OCI-LY7 (cell line): Measurements from ENCODE around the gene PLEK2. TPM values are rescaled to one million over a fixed set of nuclear protein-coding genes. Genes with fewer than 3 reads are reported as not detected.
A peak's percentile ranks its signal among the peaks of the same experiment; 100 is the strongest.
"Not testable (repeated sequence)": the region's sequence is repeated elsewhere in the genome, so short reads cannot be mapped to it uniquely, and the experiment has no call there.

Source experiments
- BruUV-seq: library from RNA; stranded (reverse); fragments of 400-500 nt; replicated peaks from 2 replicates; lab custom pipeline; 2021; lab: Mats Ljungman, UMichigan
- CTCF ChIA-PET: fragments of 300-600 bp; sonication (Branson Sonifier 250); formaldehyde crosslinking; loops from one replicate; lab custom pipeline; 2022; ENCODE audit warnings: antibody characterized with exemption; ENCODE audit not compliant: unreplicated experiment; lab: Charles Lee
- POLR2A ChIA-PET: fragments of 300-600 bp; sonication (Branson Sonifier 250); formaldehyde crosslinking; loops from one replicate; lab custom pipeline; 2022; ENCODE audit warnings: antibody characterized with exemption; lab: Charles Lee
- DNase-seq: peaks from one replicate; pipeline ENCODE4 v3.0.0-alpha.2; 2015; ENCODE audit warnings: low spot score
- H2AFZ ChIP-seq: fragments of 200-600 bp; sonication (generic), shearing (Covaris generic); 2 replicates; pipeline ENCODE4 v1.6.1; 2014; ENCODE audit warnings: mild to moderate bottlenecking, antibody characterized with exemption, low read length, moderate library complexity
- H3K27ac ChIP-seq: fragments of 200-600 bp; sonication (generic); 2 replicates; pipeline ENCODE4 v1.5.1; 2014; ENCODE audit warnings: mixed run types, low read depth, mild to moderate bottlenecking, moderate library complexity, low read length, inconsistent platforms; ENCODE audit not compliant: poor library complexity, severe bottlenecking
- H3K36me3 ChIP-seq: fragments of 200-600 bp; sonication (generic); 2 replicates; pipeline ENCODE4 v1.6.1; 2014; ENCODE audit warnings: mild to moderate bottlenecking, antibody characterized with exemption, low read length, moderate library complexity, mixed read lengths; ENCODE audit not compliant: insufficient read depth
- H3K4me1 ChIP-seq: fragments of 200-600 bp; sonication (generic); 2 replicates; pipeline ENCODE4 v1.5.1; 2014; ENCODE audit warnings: mild to moderate bottlenecking, low read length; ENCODE audit not compliant: insufficient read depth, poor library complexity, severe bottlenecking
- H3K4me2 ChIP-seq: fragments of 200-600 bp; sonication (generic); 2 replicates; pipeline ENCODE4 v1.6.1; 2014; ENCODE audit warnings: mild to moderate bottlenecking, low read length
- H3K4me3 ChIP-seq: fragments of 200-600 bp; sonication (generic); 2 replicates; pipeline ENCODE4 v1.5.1; 2014; ENCODE audit warnings: mild to moderate bottlenecking, low read depth, low read length; ENCODE audit not compliant: poor library complexity, severe bottlenecking
- H3K79me2 ChIP-seq: fragments of 200-600 bp; sonication (generic); 2 replicates; pipeline ENCODE4 v1.6.1; 2016; ENCODE audit warnings: low read depth, mild to moderate bottlenecking, low read length, moderate library complexity, mixed read lengths; ENCODE audit not compliant: insufficient read depth
- H3K9me2 ChIP-seq: fragments of 200-600 bp; sonication (generic); 2 replicates; pipeline ENCODE4 v1.6.1; 2016; ENCODE audit warnings: mild to moderate bottlenecking, low read length, mixed read lengths; ENCODE audit not compliant: insufficient read depth
- H3K9me3 ChIP-seq: fragments of 200-600 bp; sonication (generic); 2 replicates; pipeline ENCODE4 v1.6.1; 2014; ENCODE audit warnings: mild to moderate bottlenecking, mixed run types, low read length, mixed read lengths
- H4K20me1 ChIP-seq: fragments of 200-600 bp; sonication (generic); 2 replicates; pipeline ENCODE4 v1.6.1; 2014; ENCODE audit warnings: mild to moderate bottlenecking, antibody characterized with exemption, low read length, moderate library complexity, mixed read lengths; ENCODE audit not compliant: insufficient read depth
- EZH2phosphoT487 ChIP-seq: fragments of 200-600 bp; sonication (generic); IDR thresholded peaks from 2 replicates; pipeline ENCODE4 v1.6.1; 2018; ENCODE audit warnings: low read depth, borderline replicate concordance, mild to moderate bottlenecking, mixed run types, antibody characterized with exemption, low read length, moderate library complexity, mixed read lengths
- intact Hi-C: fragments of 100-400 bp; cut with micrococcal nuclease; formaldehyde crosslinking; loops from one replicate; pipeline ENCODE4 v1.10.0; 2022; ENCODE audit not compliant: unreplicated experiment
- total RNA-seq, 2 experiments: library from RNA; depleted of rRNA in 1 of 2; stranded (reverse); fragments of >200 nt in 1 of 2; shearing (Covaris generic) in 1 of 2; gene quantifications; 2 replicates each; pipeline ENCODE4 v1.2.3, GENCODE V29; 2014 to 2022
- TF ChIP-seq, protein P1 (sequence below): fragments of 200-600 bp; sonication (generic); conservative IDR thresholded peaks from 2 replicates; pipeline ENCODE4 v1.5.1; 2014; ENCODE audit warnings: mild to moderate bottlenecking, antibody characterized with exemption, low read length, moderate library complexity, mixed read lengths

The PLEK2 gene
- total RNA-seq, 2 experiments from 2014 or later = not detected

DNA sequence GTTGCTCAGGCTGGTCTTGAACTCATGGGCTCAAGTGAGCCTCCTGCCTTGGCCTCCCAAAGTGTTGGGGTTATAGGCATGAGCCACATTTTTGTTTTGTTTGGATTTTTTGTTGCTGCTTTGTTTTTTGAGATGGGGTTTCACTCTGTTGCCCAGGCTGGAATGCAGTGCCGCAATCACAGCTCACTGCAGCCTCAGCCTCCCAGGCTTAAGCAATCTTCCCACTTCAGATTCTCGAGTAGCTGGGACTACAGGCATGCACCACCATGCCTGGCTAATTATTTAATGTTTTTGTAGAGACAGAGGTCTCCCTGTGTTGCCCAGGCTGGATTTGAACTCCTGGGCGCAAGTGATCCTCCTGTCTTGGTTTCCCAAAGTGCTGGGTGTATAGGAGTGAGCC, 5.7 kb upstream of the PLEK2 start:
- no peaks in the 10 kb centered on the region for H3K9me2 ChIP-seq
- intact Hi-C loops = no loop called here
- ChIA-PET POLR2A (no interaction called here), CTCF (no interaction called here)
- H3K4me2 ChIP-seq = no peak overlapping the region
- H3K36me3 ChIP-seq = no peaks in the 10 kb centered on the region
- H2AFZ ChIP-seq = no peak overlapping the region
- H4K20me1 ChIP-seq = no peaks in the 10 kb centered on the region
- no TSS peak for BruUV-seq
- no peak overlapping the region for H3K27ac ChIP-seq
- DNase-seq = no peak
- H3K4me1 ChIP-seq = peaks cover 3% of the 10 kb centered on the region
- H3K4me3 ChIP-seq = no peak overlapping the region
- H3K79me2 ChIP-seq = no peaks in the 10 kb centered on the region
- H3K9me3 ChIP-seq = no peaks in the 10 kb centered on the region
- TF ChIP-seq EZH2phosphoT487 = no peak
- TF ChIP-seq, protein P1, sequence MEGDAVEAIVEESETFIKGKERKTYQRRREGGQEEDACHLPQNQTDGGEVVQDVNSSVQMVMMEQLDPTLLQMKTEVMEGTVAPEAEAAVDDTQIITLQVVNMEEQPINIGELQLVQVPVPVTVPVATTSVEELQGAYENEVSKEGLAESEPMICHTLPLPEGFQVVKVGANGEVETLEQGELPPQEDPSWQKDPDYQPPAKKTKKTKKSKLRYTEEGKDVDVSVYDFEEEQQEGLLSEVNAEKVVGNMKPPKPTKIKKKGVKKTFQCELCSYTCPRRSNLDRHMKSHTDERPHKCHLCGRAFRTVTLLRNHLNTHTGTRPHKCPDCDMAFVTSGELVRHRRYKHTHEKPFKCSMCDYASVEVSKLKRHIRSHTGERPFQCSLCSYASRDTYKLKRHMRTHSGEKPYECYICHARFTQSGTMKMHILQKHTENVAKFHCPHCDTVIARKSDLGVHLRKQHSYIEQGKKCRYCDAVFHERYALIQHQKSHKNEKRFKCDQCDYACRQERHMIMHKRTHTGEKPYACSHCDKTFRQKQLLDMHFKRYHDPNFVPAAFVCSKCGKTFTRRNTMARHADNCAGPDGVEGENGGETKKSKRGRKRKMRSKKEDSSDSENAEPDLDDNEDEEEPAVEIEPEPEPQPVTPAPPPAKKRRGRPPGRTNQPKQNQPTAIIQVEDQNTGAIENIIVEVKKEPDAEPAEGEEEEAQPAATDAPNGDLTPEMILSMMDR = no peak

DNA sequence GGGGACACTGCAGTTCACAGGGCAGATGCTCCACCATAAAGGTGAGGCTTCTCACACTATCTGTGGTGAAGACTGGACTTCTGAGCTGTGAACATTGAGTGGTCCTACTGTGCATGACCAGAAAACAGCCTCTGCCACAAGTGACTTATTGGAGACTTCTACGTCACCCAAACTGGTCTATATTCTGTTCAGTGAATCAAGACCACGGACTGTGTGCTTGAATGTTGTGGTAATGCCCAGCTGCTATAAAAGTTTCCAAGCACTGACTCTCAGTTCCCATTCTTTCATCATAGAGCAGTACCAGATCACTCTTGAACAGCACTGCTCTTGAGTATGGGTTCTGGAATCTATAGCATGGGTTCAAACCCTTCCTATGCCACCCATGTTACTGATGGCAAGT, 4.8 kb upstream of the PLEK2 start:
- no TSS peak for BruUV-seq
- H3K9me3 ChIP-seq = no peaks in the 10 kb centered on the region

DNA sequence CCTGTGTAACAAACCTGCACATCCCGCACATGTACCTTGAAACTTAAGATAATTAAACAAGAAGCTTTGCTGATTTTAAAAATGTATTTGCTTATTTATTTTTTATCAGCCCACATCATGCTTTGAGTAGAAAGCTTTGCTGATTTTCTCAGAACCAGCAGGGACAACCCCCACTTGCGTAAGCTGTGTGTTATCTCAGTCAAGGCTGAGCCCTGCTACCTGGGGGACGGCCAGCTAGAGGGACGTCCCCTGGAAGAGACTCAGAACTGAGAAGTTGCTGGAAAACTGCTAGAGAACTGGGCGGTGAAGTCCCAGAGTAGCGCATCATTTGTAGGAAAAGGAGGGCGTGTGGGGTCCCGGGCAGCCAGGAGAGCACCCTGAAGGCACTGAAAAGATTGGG, 4.1 kb upstream of the PLEK2 start:
- Histone ChIP-seq H4K20me1 (no peaks in the 10 kb centered on the region), H3K36me3 (no peaks in the 10 kb centered on the region), H2AFZ (no peak overlapping the region), H3K79me2 (no peaks in the 10 kb centered on the region), H3K4me3 (no peak overlapping the region), H3K4me1 (peaks cover 3% of the 10 kb centered on the region), H3K27ac (no peak overlapping the region), H3K4me2 (no peak overlapping the region), H3K9me2 (no peaks in the 10 kb centered on the region), H3K9me3 (no peaks in the 10 kb centered on the region)
- no peak for TF ChIP-seq EZH2phosphoT487
- TF ChIP-seq, protein P1 = no peak
- POLR2A ChIA-PET = interaction anchor here (0.5 kb wide), 1 partner anchor 315 kb away, joined by 3 read pairs; no protein-coding TSS in a partner anchor
- CTCF ChIA-PET = no interaction called here
- intact Hi-C loops = no loop called here
- BruUV-seq = no TSS peak
- no peak for DNase-seq

More for the DNA sequence above, 4.8 kb upstream of the PLEK2 start:
- intact Hi-C loops = no loop called here
- Histone ChIP-seq H2AFZ (no peak overlapping the region), H3K4me2 (no peak overlapping the region), H3K36me3 (no peaks in the 10 kb centered on the region), H3K79me2 (no peaks in the 10 kb centered on the region), H3K27ac (no peak overlapping the region), H3K4me1 (peaks cover 3% of the 10 kb centered on the region), H3K4me3 (no peak overlapping the region), H3K9me2 (no peaks in the 10 kb centered on the region), H4K20me1 (no peaks in the 10 kb centered on the region)
- TF ChIP-seq EZH2phosphoT487 = no peak
- TF ChIP-seq, protein P1 = no peak
- DNase-seq = peak; percentile 24
- POLR2A ChIA-PET = no interaction called here
- CTCF ChIA-PET = no interaction called here

DNA sequence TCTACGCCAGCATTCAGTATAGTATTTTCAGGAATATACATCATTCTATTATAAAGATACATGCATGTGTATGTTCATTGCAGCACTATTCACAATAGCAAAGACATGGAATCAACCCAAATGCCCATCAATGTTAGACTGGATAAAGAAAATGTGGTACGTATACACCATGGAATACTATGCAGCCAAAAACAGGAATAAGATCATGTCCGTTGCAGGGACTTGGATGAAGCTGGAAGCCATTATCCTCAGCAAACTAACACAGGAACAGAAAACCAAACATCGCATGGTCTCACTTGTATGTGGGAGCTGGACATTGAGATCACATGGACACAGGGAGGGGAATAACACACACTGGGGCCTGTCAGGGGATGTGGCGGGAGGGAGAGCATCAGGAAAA, 3.6 kb upstream of the PLEK2 start:
- DNase-seq, H3K9me3 ChIP-seq, H3K4me1 ChIP-seq, CTCF ChIA-PET, H2AFZ ChIP-seq, H3K27ac ChIP-seq, H4K20me1 ChIP-seq, H3K4me3 ChIP-seq, intact Hi-C loops, H3K79me2 ChIP-seq, H3K9me2 ChIP-seq, H3K4me2 ChIP-seq, BruUV-seq, POLR2A ChIA-PET, H3K36me3 ChIP-seq: not testable (repeated sequence)
